Thyroid gland (tissue), 4 donors: ENCODE measurements around the gene C17orf107.

ENCODE experiments used
- POLR2A ChIP-seq, 2 donors: fragments of 450-650 bp; IDR thresholded peaks; one replicate each; pipeline ENCODE4 v1.6.1; 2017; ENCODE audit warnings: antibody characterized with exemption in 2 of 2, mild to moderate bottlenecking in 2 of 2, moderate library complexity in 1 of 2
- TF ChIP-seq, protein P1 (sequence below), 6 experiments: fragments of 200-600 bp in 3 of 6; fragments of 450-650 bp in 3 of 6; sonication (generic) in 3 of 6; IDR thresholded peaks; one replicate each; pipeline ENCODE4 v1.5.1; 2016 to 2019; ENCODE audit warnings: antibody characterized with exemption in 6 of 6, mild to moderate bottlenecking in 2 of 6, inconsistent platforms in 1 of 6, moderate library complexity in 1 of 6

DNA sequence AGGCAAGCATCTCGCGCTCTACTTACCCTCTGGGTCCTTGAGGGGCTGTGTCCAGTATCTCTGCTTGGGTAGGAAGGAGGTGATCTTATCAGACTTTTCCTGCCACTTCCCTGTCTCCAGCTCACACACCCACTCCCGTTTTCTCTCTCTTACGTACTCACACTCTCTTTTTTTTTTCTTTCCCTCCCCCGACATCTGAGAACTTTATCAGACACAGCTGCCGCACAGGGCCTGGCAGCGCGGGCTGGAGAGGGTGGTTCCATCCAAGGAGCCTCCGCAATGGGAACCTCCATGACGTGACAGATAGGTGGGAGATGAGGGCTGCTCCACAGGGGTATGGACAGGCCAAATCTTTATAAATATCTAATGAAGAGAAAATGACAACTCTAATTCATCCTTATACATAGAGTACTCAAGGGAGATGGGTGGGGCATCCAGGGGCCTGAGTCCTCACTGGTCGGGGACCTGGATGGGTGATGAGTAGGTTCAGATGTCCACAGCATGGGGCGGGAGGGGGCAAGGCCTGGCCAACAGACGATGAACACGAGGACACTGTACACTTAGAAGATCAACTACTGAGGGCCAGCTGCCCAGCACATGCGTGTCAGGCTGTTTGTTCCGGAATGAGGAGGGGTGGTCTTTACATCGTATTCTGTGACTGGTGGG, 42.9 kb upstream of the C17orf107 start:
- TF ChIP-seq, protein P1, sequence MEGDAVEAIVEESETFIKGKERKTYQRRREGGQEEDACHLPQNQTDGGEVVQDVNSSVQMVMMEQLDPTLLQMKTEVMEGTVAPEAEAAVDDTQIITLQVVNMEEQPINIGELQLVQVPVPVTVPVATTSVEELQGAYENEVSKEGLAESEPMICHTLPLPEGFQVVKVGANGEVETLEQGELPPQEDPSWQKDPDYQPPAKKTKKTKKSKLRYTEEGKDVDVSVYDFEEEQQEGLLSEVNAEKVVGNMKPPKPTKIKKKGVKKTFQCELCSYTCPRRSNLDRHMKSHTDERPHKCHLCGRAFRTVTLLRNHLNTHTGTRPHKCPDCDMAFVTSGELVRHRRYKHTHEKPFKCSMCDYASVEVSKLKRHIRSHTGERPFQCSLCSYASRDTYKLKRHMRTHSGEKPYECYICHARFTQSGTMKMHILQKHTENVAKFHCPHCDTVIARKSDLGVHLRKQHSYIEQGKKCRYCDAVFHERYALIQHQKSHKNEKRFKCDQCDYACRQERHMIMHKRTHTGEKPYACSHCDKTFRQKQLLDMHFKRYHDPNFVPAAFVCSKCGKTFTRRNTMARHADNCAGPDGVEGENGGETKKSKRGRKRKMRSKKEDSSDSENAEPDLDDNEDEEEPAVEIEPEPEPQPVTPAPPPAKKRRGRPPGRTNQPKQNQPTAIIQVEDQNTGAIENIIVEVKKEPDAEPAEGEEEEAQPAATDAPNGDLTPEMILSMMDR (IDR thresholded peaks at IDR 0.05), result no peak
- TF ChIP-seq POLR2A (IDR thresholded peaks at IDR 0.05), result no peak
